T-cell (primary cell): ENCODE measurements around the gene NOC2L. TPM values are rescaled to one million over a fixed set of nuclear protein-coding genes. Genes with fewer than 3 reads are reported as not detected.

Experiments
- ATAC-seq, 4 experiments: fragments of 200-7000 bp in 3 of 4; fragments of 150-1000 bp in 1 of 4; cut with Tn5 transposase; replicated peaks in 1 of 4; 1 replicate in 3 of 4; 2 replicates in 1 of 4; pipeline ENCODE4 v1.10.0; 2021; ENCODE audit warnings: moderate library complexity in 3 of 4, mild to moderate bottlenecking in 2 of 4, moderate number of reproducible peaks in 1 of 4
- CTCF ChIA-PET, 2 donors: fragments of 300-600 bp; sonication (Branson Sonifier 250); formaldehyde crosslinking; loops; one replicate each; lab custom pipeline; 2022; ENCODE audit warnings: antibody characterized with exemption in 2 of 2; lab: Charles Lee
- POLR2A ChIA-PET, 2 donors: fragments of 300-600 bp; sonication (Branson Sonifier 250); formaldehyde crosslinking; loops; one replicate each; lab custom pipeline; 2022; ENCODE audit warnings: antibody characterized with exemption in 2 of 2; lab: Charles Lee
- DNase-seq, 35 experiments: peaks; one replicate each; pipeline versions ENCODE4 v3.0.0 to v3.0.0-alpha.2; 2013 to 2023
- H3K27ac ChIP-seq: one replicate; pipeline ENCODE4 v1.5.1; 2013; ENCODE audit warnings: low read length
- H3K27me3 ChIP-seq, 2 experiments: replicated peaks in 1 of 2; 1 replicate in 1 of 2; 2 replicates in 1 of 2; pipeline versions ENCODE4 v1.6.1 to v1.7.0; 2013; ENCODE audit warnings: low read length in 1 of 2, mixed read lengths in 1 of 2; ENCODE audit not compliant: control insufficient read depth in 2 of 2, insufficient read depth in 2 of 2; ENCODE audit errors: extremely low read depth in 1 of 2
- H3K36me3 ChIP-seq, 2 donors: 1 replicate in 1 of 2; 2 replicates in 1 of 2; pipeline versions ENCODE4 v1.6.1 to v1.7.0; 2013; ENCODE audit warnings: low read length in 1 of 2; ENCODE audit not compliant: control insufficient read depth in 2 of 2, insufficient read depth in 1 of 2; ENCODE audit errors: extremely low read depth in 1 of 2
- H3K4me1 ChIP-seq, 2 experiments: 1 replicate in 1 of 2; 2 replicates in 1 of 2; pipeline versions ENCODE4 v1.6.1 to v1.7.0; 2013; ENCODE audit warnings: low read length in 2 of 2, mixed read lengths in 1 of 2; ENCODE audit not compliant: insufficient read depth in 2 of 2, control insufficient read depth in 1 of 2; ENCODE audit errors: extremely low read depth in 1 of 2
- H3K4me3 ChIP-seq, 2 donors: 1 replicate in 1 of 2; 2 replicates in 1 of 2; pipeline versions ENCODE4 v1.5.1 to v1.7.0; 2013; ENCODE audit warnings: mild to moderate bottlenecking in 2 of 2, low read length in 1 of 2, moderate library complexity in 1 of 2; ENCODE audit not compliant: control insufficient read depth in 1 of 2; ENCODE audit errors: extremely low read depth in 1 of 2
- H3K9me3 ChIP-seq: 2 replicates; pipeline ENCODE4 v1.7.0; 2013
- H3K27ac Mint-ChIP-seq, 2 donors: one replicate each; pipeline ENCODE4 v1.8.0; 2020 to 2021; ENCODE audit warnings: mild to moderate bottlenecking in 2 of 2, mixed read lengths in 2 of 2
- H3K27me3 Mint-ChIP-seq, 2 donors: one replicate each; pipeline ENCODE4 v1.8.0; 2021 to 2022; ENCODE audit warnings: mixed read lengths in 2 of 2
- H3K36me3 Mint-ChIP-seq: one replicate; pipeline ENCODE4 v1.8.0; 2021; ENCODE audit warnings: mixed read lengths
- H3K4me1 Mint-ChIP-seq, 3 donors: one replicate each; pipeline ENCODE4 v1.8.0; 2020 to 2022; ENCODE audit warnings: mixed read lengths in 3 of 3, mild to moderate bottlenecking in 1 of 3
- H3K4me3 Mint-ChIP-seq, 3 donors: one replicate each; pipeline ENCODE4 v1.8.0; 2020 to 2022; ENCODE audit warnings: mild to moderate bottlenecking in 3 of 3, mixed read lengths in 3 of 3, moderate library complexity in 3 of 3
- H3K9me3 Mint-ChIP-seq, 3 donors: one replicate each; pipeline ENCODE4 v1.8.0; 2020 to 2022; ENCODE audit warnings: mixed read lengths in 3 of 3
- WGBS: methylation state at CpG from one replicate; pipeline ENCODE4 v1.1.5; 2013; ENCODE audit warnings: missing lambda C conversion rate; ENCODE audit not compliant: insufficient coverage; 5-methylcytosine and 5-hydroxymethylcytosine counted together
- total RNA-seq, 35 experiments: library from RNA in 6 of 35; stranded (reverse) in 6 of 35; fragments of 120-200 nt in 1 of 35; gene quantifications; one replicate each; pipeline versions ENCODE4 v1.2.1 to v1.2.4 and lab custom pipeline; 2013 to 2026

NOC2L gene
- total RNA-seq, 5 donors from 2014 or later (not counting 1 experiment from before 2014, with no cell fraction given): 58.7 to 92.2 (median 83.4) TPM

DNA sequence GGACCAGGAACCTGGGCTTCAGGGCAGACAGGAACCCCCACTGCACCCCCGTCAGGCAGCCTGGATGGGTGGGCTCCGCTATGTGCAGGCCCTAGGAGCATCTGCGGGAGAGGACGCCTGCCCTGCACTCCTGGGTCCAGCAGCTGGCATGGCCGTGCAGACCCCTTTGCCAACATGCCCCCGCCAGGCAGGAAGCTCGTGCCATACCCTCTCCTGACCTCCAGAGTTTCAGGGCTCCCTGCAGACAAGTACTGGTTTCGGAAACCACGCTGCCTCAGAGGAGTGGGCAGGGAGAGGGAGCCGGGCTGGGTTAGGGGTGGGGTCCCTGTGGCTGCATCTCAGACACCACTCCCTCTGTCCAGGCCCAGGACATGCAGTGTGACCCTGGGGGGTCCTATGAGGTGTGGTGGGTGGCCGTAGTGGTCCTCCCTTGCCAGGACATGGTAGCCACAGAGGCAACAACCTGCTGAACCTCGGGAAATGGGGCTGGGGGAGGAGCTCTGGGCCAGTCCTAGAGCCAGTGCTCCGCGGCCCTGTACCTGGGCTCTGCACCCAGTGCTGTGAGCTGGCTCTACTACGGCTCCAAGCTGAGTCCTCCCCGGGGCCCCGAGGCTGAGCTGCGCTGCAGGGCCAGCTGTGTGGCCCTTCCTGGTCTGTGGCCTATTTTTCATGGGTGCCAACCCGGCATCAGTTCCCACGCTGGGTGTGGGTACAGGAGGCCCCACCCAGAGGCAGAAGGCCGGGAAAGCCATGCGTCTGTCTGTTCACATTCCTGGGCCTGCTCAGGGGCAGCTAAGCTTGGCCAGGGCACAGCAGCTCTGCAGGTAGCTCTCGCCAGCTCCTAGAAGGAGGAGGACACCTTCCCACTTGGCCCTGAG, 8.6 kb upstream of the NOC2L start:
- peaks cover 0 to 44% of the 10 kb centered on the region in 2 experiments for H3K27me3 ChIP-seq
- H3K4me3 ChIP-seq: peak overlapping the region in 1 of 2 donors; percentile 66
- POLR2A ChIA-PET: no interaction called here
- Mint-ChIP-seq H3K36me3 (no peaks in the 10 kb centered on the region), H3K27me3 (peaks cover 7% of the 10 kb centered on the region in 2 donors), H3K4me3 (peak overlapping the region in 1 of 3 donors; percentile 71), H3K4me1 (peaks cover 0 to 11% (median 11%) of the 10 kb centered on the region in 3 donors), H3K27ac (no peak overlapping the region), H3K9me3 (no peaks in the 10 kb centered on the region)
- DNase-seq (no peak), ATAC-seq (no peak)
- H3K4me1 ChIP-seq: peaks cover 0 to 21% of the 10 kb centered on the region in 2 experiments
- no peaks in the 10 kb centered on the region for H3K9me3 ChIP-seq
- WGBS: 81% methylated on average over 18 of the region's 23 CpGs
- CTCF ChIA-PET: no interaction called here
- peaks cover 0 to 4% of the 10 kb centered on the region in 2 donors for H3K36me3 ChIP-seq
- no peak overlapping the region for H3K27ac ChIP-seq

DNA sequence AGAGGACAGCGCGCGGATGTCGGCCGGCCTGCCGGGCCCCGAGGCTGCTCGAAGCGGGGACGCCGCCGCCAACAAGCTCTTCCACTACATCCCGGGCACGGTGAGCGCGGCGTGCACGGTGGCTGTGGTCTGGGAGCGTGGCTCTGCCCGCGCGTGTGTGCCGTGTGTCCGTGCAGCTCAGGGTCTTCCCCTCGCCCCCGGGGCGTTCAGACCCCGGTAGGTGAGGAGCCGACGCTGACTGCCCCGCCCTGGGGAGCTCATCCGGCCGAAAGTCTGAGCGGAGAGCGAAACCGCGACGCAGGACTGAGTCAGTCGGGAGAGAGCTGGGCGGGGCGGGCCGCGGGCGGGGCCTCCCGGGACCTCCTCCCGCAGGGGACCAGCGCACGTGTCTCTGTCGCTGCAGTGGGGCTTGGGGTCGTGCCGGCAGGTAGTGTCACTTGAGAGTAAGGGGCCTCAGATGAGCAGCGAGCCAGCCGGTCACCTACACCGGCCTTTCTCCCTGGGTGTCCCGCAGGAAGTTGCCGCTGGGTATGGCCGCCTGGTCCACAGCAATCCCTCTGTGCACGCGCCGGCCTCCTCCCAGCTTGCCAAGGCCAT, 7.7 kb upstream of the NOC2L start:
- Mint-ChIP-seq H3K4me1 (peaks cover 0 to 13% (median 12%) of the 10 kb centered on the region in 3 donors), H3K36me3 (no peaks in the 10 kb centered on the region), H3K27ac (peak overlapping the region; percentile 69 to 82), H3K4me3 (peak overlapping the region; percentile 71 to 85 (median 79)), H3K9me3 (no peaks in the 10 kb centered on the region), H3K27me3 (peaks cover 7% of the 10 kb centered on the region in 2 donors)
- POLR2A ChIA-PET: no interaction called here
- H3K36me3 ChIP-seq: peaks cover 0 to 4% of the 10 kb centered on the region in 2 donors
- 1% methylated on average over 60 of the region's 60 CpGs for WGBS
- H3K27me3 ChIP-seq: peaks cover 0 to 37% of the 10 kb centered on the region in 2 experiments
- peak; percentile 89 to 92 (median 90) for ATAC-seq
- H3K27ac ChIP-seq: peak overlapping the region; percentile 47
- DNase-seq: peak; percentile 33 to 85 (median 61)
- H3K4me1 ChIP-seq: peaks cover 0 to 21% of the 10 kb centered on the region in 2 experiments
- CTCF ChIA-PET: interaction anchor here in 1 of 2 donors (0.6 to 0.8 kb wide), 2 partner anchors 25 to 46 kb away, joined by 5 read pairs; partner anchors contain the start of gene ISG15
- peak overlapping the region; percentile 53 to 66 for H3K4me3 ChIP-seq
- no peaks in the 10 kb centered on the region for H3K9me3 ChIP-seq

DNA sequence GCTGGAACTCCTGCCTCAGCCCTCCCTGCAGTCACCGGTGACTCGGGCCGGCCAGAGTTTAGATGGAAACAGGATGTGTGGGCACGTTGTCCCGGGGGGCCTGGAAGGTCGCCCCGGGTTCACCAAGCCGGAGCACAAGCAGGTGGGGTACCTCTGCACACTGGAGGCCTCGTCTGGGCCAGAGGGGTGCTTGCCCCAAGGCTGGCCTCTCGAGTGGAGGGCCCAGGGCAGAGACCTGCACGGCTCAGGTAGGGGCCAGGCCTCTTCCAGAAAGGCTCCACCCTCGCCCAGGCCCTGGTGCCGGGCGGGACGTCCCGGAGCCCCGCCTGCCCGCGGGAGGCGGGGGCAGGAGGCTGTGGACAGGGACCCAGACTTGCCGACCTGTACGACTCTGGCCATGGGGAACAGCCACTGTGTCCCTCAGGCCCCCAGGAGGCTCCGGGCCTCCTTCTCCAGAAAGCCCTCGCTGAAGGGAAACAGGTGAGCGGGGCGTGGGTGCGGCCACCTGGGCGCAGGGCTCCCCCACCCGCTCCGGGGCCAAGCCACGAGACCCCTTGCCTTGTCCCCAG, 7.2 kb upstream of the NOC2L start, which contains the start of gene PLEKHN1:
PLEKHN1 (plus strand) TSS at position 348 of the 569 bp plus-strand sequence; CDS start at position 398, 50 bp downstream.
- peak; percentile 34 to 56 (median 42) for ATAC-seq
- H3K4me3 ChIP-seq: peak within 1 kb of the TSS; percentile 53 to 66
- no peaks in the 10 kb centered on the region for H3K36me3 Mint-ChIP-seq
- WGBS: 6% methylated on average over 28 of the region's 31 CpGs
- H3K27ac Mint-ChIP-seq: peak within 1 kb of the TSS; percentile 69 to 82
- ChIA-PET CTCF (interaction anchor here in 1 of 2 donors (0.6 to 0.8 kb wide), 2 partner anchors 26 to 47 kb away, joined by 5 read pairs; partner anchors contain the start of gene ISG15), POLR2A (no interaction called here)
- peaks cover 0 to 4% of the 10 kb centered on the region in 2 donors for H3K36me3 ChIP-seq
- H3K9me3 Mint-ChIP-seq: no peaks in the 10 kb centered on the region
- H3K9me3 ChIP-seq: no peaks in the 10 kb centered on the region
- H3K27me3 Mint-ChIP-seq: peaks cover 5 to 7% of the 10 kb centered on the region in 2 donors
- peak within 1 kb of the TSS; percentile 71 to 85 (median 79) for H3K4me3 Mint-ChIP-seq
- peak within 1 kb of the TSS; percentile 47 for H3K27ac ChIP-seq
- H3K4me1 Mint-ChIP-seq: peaks cover 0 to 17% (median 16%) of the 10 kb centered on the region in 3 donors
- H3K27me3 ChIP-seq: peaks cover 0 to 31% of the 10 kb centered on the region in 2 experiments
- peaks cover 0 to 27% of the 10 kb centered on the region in 2 experiments for H3K4me1 ChIP-seq
- peak in 1 of 35 experiments; percentile 35 for DNase-seq

DNA sequence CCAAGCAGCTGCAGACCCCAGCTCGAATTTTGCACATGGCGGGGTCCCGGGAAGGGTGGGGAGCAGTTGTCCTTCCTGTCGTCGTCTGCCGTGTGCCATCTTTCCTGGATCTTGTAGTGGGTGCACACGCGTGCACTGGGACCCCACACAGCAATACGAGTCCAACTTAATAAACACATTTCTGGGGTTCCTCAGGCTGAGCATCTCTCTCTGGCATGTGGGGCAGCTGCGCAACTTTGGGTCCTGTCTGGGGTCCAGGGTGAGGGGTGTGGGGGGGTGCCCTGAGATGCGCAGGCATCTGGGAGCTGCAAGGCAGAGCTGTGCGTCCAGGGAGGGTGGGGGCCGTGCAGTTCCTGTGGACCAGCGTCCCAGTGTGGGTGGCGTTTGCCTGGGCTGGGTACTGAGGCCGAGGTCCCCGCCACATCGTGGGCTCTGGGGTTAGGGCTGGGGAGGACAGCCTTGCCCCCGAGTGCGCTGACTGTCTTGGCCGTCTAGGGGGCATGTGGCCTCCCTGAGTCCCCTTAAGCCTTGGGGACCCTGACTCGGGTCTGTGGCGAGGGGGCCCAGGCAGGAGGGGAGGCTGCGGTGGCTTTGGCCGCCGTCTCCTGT, 6.6 kb upstream of the NOC2L start:
- 73% methylated on average over 24 of the region's 26 CpGs for WGBS
- H3K27me3 Mint-ChIP-seq: peaks cover 5 to 7% of the 10 kb centered on the region in 2 donors
- ATAC-seq: no peak
- H3K27ac Mint-ChIP-seq: peak overlapping the region; percentile 11 to 59
- Histone ChIP-seq H3K9me3 (no peaks in the 10 kb centered on the region), H3K4me1 (peaks cover 0 to 28% of the 10 kb centered on the region in 2 experiments), H3K27me3 (peaks cover 0 to 25% of the 10 kb centered on the region in 2 experiments), H3K27ac (peak overlapping the region; percentile 47), H3K36me3 (peaks cover 0 to 4% of the 10 kb centered on the region in 2 donors), H3K4me3 (peak overlapping the region in 1 of 2 donors; percentile 66)
- H3K9me3 Mint-ChIP-seq: no peaks in the 10 kb centered on the region
- H3K36me3 Mint-ChIP-seq: no peaks in the 10 kb centered on the region
- POLR2A ChIA-PET: no interaction called here
- CTCF ChIA-PET: no interaction called here
- H3K4me3 Mint-ChIP-seq: peak overlapping the region; percentile 41 to 68 (median 55)
- peaks cover 0 to 17% (median 16%) of the 10 kb centered on the region in 3 donors for H3K4me1 Mint-ChIP-seq
- DNase-seq: no peak

DNA sequence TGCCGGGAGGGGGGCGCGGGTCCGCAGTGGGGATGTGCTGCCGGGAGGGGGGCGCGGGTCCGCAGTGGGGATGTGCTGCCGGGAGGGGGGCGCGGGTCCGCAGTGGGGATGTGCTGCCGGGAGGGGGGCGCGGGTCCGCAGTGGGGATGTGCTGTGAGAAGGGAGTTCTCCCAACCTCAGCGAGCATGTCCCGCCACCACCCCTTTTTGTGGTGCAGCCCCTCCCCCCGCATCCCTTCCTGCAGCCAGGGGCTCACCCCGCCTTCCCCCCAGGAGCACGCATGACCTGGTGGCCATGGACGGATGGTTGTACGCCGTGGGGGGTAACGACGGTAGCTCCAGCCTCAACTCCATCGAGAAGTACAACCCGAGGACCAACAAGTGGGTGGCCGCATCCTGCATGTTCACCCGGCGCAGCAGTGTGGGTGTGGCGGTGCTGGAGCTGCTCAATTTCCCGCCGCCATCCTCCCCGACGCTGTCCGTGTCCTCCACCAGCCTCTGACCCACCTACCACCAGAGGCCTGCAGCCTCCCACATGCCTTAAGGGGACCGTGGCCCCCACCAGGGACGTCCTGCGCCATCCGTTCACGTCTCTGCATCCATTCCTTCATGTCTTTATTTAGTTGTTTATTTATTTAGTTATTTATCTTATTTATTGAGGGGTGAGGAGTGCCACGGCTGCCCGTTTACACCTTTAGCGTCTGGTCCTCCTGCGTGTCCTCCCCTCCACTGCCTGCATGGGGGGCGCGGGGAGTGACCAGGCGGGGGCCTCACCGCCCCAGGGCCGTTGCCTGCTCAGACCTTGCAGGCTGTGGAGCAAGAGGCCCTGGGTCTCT, 5.9 kb upstream of the NOC2L start:
- Mint-ChIP-seq H3K36me3 (no peaks in the 10 kb centered on the region), H3K9me3 (no peaks in the 10 kb centered on the region), H3K27ac (no peak overlapping the region), H3K27me3 (peaks cover 5 to 7% of the 10 kb centered on the region in 2 donors), H3K4me3 (peak overlapping the region in 1 of 3 donors; percentile 55), H3K4me1 (peaks cover 0 to 17% (median 16%) of the 10 kb centered on the region in 3 donors)
- ATAC-seq (no peak), DNase-seq (no peak)
- no peak overlapping the region for H3K4me3 ChIP-seq
- H3K27ac ChIP-seq: no peak overlapping the region
- no peaks in the 10 kb centered on the region for H3K9me3 ChIP-seq
- H3K4me1 ChIP-seq: peaks cover 0 to 32% of the 10 kb centered on the region in 2 experiments
- ChIA-PET CTCF (no interaction called here), POLR2A (no interaction called here)
- peaks cover 0 to 4% of the 10 kb centered on the region in 2 donors for H3K36me3 ChIP-seq
- WGBS: 86% methylated on average over 17 of the region's 51 CpGs
- peaks cover 0 to 18% of the 10 kb centered on the region in 2 experiments for H3K27me3 ChIP-seq
